ENCODE measurements around the gene GPS2.
"Not testable (repeated sequence)": the region's sequence is repeated elsewhere in the genome, so short reads cannot be mapped to it uniquely, and the experiment has no call there.

Gene GPS2

DNA sequence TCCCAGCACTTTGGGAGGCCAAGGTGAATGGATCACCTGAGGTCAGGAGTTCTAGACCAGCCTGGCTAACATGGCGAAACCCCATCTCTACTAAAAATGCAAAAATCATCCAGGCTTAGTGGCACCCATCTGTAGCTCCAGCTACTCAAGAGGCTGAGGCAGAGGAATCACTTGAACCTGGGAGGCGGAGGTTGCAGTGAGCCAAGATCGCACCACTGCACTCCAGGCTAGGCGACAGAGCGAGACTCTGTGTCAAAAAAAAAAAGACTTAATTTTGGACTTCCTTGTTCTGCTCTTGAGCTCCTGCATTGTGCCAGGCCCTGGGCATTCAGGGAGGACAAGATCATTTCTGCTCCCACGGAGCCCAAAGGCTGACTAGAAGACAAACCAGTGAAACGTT is 22.4 kb upstream of the GPS2 start:
- not testable (repeated sequence) for DNase-seq (ENCODE audit: low read depth in 2 of 2)

DNA sequence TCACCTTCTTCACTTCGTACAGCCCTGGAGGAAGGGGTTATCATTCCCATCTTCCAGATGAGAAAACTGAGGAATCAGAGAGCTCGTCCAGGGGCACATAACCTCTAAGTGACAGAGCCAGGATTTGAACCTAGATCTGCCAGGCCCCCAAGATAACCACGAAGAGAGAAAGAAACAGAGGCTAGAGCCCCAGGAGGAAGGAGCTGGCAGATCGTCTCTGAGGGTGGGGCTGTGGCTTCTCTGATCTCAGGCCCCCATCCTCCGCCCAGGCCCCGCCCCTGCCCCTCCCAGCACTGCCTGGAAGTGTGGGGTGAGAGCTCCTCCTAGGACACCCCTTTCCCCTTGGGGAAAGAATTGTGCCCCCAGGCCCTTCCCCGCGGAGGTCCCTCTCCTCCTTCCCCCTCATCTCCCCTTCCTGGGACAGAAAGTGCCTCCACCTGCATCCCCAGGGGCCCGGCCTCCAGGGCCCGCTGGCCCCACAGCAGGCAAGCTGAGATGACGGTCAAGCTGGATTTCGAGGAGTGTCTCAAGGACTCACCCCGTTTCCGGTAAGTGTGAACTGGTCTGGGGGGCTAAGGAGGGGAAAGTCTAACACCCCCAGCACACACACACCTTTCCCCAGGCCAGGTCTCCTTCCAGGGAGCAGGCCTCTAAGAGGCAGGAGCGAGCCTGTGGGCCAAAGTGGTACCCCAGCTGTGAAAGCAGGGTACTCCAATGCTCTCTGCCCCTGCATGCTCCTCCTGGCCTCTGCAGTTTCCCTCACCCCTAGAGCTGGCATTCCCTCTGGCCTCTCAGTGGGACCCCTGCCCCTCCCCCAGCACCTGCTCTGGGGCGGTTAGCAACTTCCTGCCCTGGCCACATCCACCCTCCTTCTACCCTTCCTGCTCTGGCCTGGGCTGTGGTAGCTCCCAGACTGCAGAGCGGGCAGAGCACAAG is 21.3 kb upstream of the GPS2 start, which contains the start of gene ACAP1:
ACAP1 (plus strand) TSS at position 290 of the 936 bp plus-strand sequence; CDS start at position 496, 206 bp downstream.
- DNase-seq (ENCODE audit: low read depth in 2 of 2): peak; percentile 61 to 77

DNA sequence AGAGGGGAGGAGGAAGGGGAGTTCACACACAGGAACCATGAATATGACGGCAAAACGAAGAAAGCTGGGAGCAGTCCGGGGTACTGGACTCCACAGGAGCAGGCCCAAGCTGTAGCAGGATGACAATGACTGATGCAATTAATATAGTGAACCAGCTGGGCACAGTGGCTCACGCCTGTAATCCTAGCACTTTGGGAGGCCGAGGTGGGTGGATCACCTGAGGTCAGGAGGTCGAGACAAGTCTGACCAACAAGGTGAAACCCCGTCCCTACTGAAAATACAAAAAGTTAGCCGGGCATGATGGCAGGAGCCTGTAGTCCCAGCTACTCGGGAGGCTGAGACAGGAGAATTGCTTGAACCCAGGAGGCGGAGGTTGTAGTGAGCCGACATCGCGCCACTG is 20.6 kb upstream of the GPS2 start:
- not testable (repeated sequence) for DNase-seq (ENCODE audit: low read depth in 2 of 2)

DNA sequence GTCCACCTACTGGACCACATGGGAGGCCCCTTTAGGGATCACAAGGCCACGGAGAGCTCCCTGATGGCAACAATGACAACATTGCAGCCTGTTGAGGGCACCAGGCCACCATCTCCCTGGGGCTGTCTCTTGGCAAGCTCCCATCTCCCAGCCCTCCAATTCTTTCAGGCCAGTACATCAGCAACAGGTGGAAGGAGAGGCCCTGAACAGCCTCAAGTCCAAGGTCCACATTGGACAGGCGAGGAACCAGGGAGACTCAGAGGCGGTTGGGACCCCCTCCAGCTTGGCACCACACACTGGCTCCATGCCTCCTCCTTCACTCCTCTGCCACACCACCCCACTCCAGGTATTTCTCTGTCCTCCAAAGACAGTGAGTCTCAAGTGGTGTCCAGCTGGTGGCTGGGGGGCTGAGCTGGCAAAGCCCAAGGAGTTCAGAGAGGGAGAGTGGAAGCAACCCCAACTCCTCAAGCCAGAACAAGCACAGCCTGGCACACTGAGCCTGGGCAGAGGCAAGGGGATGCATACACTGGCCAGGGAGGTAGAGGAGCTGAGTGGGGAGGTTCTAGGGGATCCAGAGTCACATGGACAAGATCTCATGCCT is 19.9 kb upstream of the GPS2 start:
- no peak for DNase-seq (ENCODE audit: low read depth in 2 of 2)

DNA sequence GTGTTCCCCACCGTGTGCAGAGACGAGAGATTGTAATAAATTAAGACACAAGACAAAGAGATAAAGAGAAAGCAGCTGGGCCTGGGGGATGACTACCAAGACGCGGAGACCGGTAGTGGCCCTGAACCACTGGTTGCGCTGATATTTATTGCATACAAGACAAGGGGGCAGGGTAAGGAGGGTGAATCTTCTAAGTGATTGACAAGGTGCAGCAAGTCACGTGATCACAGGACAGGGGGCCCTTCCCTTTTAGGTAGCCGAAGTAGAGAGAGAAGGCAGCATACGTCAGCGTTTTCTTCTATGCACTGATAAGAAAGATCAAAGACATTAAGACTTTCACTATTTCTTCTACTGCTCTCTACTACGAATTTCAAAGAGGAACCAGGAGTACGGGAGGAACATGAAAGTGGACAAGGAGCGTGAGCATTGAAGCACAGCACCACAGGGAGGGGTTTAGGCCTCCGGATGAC is 17.5 kb upstream of the GPS2 start:
- not testable (repeated sequence) for DNase-seq (ENCODE audit: low read depth in 2 of 2)

DNA sequence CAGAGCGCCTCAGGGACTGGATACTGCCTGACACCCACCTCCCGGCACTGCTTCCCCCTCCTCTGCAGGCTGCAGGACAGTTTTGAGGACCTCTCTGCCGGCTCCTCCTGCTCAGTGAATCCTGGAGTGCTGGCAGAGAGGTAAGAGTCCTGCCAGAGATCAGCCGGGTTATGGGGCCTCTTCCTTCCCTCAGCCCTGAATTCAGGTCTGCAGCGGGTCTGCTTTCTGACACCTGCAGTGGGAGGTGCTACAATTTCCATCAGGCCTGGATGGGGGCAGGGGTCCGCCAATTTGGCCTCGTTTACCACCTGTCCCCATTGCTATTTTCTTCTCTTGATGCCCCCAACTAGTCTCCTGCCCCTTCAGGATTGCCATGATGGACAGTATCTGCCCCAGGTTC is 17.0 kb upstream of the GPS2 start:
- no peak for DNase-seq (ENCODE audit: low read depth in 2 of 2)

DNA sequence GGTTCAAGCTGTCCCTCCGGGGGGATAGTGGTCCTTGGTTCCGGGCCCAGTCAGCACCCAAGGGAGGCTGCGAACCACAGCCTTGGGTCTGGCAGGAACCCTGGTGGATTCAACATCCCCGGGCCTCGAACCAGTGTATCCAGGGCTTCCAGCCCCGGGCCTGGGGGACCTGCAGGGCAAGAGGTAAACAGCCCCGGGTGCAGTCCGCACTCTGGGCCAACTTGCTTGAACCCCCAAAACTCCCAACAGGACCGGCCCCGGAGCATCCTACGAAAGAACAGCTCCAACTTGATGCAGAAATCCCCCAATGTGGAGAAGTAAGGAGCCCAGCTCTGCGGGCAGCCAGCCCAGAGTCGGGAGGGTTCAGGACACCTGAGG is 15.5 kb upstream of the GPS2 start:
- DNase-seq (ENCODE audit: low read depth in 2 of 2): no peak

DNA sequence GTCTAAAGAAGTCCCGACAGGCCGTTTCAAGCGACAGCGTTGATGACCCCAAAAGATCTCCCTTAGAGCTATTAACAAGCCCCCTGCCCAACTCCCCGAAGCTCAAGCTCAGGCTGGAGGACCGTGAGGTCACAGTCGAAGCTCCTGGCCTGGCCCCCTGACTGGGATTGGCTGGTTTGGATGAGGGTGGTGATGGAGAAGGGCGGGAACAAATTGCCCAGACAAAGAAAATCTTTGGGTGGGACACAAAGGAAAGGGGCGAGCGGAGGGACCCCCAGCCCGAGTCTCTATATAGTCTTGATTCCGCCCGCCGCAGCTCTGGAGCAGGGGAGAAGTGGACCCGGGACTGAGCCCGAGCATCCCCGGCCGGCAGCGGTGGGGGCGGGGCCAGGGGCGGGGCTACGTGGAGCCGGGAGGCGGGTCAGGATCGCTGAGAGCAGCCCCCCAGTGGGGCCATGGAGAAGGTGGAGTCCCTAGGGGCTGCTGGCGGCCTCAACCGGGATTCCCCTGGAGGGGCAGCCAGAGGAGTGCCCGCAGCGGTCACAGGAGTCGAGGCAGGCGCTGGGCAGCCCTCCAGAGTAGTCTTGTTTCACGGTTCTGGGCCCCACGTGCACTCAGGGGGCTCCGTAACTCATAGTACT is 15.0 kb upstream of the GPS2 start:
- peak; percentile 56 to 64 for DNase-seq (ENCODE audit: low read depth in 2 of 2)

DNA sequence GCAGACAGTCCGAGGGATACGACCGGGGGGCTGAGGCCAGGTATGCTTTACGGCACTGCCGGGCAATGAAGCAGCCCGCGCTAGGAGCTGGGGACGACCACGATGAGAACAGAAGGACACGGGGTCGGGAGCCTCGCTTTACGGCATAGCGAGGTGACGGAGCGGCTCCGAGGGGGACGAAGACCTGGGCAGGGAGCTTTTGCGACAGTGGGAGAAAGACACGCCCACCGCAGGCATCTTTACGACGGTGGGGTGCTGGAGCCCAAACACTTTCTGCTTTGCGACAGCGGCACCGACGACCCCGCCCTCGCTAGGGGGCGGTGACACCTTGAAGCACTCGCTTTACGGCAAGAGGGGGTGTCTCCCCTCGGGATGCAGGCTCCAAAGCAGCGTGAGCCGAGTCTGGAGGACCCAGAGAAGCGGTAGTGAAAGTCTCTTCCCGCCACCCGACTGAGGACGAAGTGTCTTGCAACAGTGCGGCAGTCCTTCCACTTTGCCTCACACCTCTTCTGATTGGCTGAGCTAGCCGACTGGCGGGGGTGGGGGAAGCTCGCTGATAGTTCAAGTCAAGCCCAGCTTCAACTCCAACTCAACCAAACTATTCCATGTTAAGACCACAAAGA is 14.3 kb upstream of the GPS2 start:
- peak; percentile 94 for DNase-seq (ENCODE audit: low read depth in 2 of 2)

DNA sequence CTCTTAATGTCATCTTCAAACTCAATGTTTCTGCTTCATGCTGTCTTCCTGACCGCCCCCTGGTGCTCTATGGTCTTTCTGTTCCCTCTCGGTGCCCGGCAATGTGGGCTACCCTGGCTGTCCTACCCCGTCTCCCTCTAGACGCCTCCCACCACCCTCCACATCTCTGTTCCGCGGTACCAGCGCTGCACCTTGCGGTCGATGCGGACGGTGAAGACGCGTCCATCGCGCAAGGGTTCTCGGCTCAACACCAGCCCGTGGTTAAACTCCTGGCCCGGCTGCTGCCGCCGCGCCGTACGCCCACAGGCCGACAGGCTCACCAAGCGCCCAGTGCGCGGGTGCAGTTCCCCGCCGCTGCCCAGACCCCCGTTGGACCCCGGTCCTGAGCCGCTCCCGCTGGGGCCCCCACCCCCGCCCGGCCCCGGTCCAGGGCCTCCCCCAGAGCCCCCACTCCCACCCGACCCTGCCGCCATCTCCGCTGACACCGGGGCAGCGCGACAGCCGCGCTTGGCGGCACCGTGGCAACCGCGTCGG is 13.7 kb upstream of the GPS2 start, which contains the start of gene NEURL4:
NEURL4 (minus strand) TSS at position 496 of the 534 bp plus-strand sequence; CDS start at position 473, 23 bp downstream.
- no peak for DNase-seq (ENCODE audit: low read depth in 2 of 2)

DNA sequence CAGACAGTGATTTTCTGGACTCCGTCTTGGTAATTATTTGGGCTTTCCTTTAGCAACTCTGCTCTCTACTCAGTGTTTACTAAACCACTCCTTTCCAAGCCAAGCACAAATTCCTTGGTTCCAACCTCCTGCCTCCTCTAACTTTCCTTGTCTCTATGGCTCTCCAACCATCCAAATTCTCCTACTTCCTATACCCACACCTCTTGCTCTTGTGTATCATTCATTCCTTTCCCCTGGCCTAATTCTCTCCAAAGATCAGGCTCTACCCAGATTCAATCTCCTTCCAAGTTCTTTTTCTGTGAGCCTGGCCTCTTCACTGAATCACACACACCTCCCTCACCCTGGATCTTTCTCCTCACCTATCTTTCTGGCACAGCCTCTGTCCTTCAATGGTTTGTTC is 12.8 kb upstream of the GPS2 start:
- DNase-seq (ENCODE audit: low read depth in 2 of 2): no peak

DNA sequence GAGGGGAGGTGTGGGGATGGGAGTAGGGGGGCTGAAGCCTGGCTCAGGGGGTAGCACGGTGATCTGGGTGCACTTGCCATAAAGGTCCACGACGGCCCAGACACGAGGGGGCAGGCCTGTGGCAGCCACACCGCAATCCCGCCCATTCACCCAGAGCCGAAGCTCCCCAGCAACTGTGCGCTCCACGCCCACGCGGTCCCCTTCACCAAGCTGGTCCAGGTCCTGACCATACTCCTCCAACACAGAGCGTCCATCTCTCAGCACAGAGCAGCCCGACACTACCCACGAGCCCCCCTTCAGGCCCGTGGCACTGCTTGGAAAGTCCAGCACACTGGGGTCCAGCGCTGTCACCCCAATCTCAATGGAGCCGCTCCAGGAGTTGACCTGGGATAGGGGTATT is 12.3 kb upstream of the GPS2 start:
- DNase-seq (ENCODE audit: low read depth in 2 of 2): no peak

DNA sequence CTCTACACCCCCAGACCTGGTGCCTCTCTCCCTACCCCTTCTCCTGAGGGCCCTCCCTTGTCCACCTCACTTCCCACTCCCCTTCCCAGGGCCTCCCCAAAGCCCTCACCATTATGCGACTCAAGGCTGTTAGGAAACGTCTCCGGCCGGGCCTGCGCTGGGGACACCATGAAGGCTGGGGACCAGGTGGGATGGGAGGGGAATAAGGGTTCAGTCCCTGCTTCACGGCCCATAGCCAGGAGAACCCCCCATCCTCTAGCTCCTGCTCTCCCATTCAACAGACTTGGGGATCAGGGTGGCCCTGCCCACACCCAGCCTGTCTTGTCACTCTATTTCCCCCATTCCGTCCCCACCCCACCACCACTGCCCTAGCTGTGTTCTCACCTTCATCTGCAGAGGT is 11.9 kb upstream of the GPS2 start:
- DNase-seq (ENCODE audit: low read depth in 2 of 2): no peak

DNA sequence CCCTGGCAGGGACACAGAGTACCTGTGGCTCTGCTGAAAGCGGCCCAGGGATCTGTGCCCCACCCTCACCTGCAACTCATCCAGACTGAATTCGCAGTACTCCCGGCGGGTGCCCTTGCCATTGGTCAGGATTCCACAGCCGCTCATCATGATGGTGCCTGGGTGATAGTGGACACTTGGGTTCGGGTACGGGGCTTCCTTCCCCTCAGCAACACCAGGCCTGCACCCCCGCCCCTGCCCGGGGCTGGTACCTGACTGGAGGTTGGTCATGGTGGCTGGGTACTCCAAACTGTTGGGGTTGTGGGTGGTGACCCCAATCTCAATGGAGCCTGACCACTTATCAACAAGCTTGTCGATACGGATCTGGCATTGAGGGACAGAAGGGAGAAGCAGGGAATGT is 11.0 kb upstream of the GPS2 start:
- no peak for DNase-seq (ENCODE audit: low read depth in 2 of 2)

DNA sequence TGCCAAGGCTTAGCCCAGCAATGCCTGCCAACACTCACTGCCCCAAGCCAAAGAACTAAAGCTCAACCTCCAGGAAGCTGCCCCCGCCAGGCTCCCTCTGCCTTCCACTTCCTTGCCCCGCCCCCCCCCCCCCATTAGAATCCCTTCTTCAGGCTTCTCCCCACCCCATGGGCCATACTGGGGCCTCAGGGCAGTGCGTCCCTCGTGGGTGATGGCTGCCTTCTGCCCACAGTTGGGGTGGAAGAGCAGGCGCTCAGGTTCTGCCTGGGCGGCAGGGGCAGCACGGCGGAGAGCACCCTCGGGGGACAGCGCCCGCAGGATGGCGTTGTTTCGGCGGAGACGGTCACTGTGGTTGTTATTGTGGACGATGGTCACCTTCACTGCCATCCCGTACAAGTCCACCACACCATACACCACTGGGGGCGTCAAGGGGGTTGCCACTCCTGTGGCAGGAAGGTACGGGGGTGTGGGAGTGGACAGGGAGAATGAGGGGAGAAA is 9.9 kb upstream of the GPS2 start:
- no peak for DNase-seq (ENCODE audit: low read depth in 2 of 2)

DNA sequence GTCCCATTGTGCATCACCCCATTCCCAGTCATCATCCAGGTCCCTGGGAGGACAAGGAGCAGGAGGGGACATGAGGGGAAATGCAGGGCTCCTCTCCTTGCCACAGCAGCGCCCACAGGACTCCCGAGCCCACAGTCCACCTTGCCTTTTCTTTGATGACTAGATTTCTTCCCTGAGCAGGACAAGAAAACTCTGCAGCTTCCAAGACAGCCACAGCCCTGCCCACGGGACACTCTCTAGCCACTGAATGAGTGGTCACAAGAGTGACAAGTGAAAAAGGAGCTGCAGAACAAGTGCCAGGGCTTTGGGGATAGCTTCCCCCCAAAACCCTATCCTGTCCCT is 9.2 kb upstream of the GPS2 start:
- DNase-seq (ENCODE audit: low read depth in 2 of 2): no peak

DNA sequence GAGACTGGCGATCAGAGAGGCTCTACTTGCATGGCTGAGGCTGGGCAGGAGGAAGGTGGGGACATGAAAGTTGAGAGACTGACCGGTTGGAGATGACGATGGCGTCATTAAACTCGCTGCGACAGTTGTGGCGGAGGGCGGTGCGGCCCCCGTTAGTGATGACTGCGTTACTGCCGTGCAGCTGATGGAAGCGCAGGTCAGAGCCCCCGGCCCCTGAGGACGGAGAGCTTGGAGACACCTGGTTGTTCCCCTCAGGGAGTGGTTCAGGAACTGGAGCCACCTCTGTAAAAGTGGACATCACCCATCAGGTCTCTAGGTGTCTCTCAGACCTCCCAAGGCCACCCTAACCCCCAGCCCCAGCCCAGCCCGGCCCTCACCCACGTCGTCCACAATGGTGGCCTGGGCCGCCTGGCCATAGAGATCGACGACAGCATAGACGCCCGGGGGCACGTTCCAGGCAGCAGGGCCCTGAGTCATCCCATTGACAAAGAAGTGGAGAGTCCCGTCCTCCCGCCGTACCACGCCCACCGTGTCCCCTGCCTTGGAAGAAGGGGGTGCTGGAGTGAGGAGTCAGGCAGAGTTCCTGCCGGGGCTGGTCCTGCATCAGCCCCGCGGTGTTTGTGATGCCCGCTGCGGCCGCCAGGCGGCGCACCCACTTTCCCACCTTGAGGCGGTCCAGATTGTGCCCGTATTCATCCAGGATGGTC is 8.7 kb upstream of the GPS2 start:
- peak; percentile 15 to 36 for DNase-seq (ENCODE audit: low read depth in 2 of 2)

DNA sequence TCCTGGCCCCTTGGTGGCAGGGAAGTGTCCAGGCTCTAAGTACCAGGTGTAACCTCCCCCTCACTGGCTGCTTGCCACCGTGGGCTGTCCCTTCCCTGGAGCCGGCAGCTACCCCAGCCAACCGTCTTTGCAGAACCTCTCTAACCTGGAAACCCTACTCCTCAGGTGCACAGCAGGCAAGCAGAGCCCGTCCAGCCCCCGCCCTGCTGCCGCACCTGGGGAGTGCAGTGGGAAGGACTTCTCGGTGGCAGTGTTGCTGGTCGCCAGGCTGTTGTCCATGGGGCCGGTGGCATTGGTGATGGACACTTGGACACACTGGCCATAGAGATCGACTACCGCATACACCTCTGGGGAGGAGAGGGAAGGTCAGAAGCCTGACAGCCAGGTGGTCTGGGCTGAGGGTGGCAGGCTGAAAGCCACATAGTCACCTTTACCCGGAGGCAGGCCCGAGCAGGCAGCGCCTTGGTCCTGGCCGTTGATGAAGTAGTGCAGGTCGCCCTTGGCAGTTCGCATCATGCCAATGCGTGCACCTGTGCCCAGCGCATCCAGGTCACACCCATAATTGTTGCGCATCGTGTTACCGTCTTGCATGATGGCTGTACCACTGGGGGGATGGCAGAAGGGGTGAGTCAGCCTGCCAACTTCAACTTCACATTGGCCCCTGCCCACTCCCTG is 7.5 kb upstream of the GPS2 start:
- no peak for DNase-seq (ENCODE audit: low read depth in 2 of 2)

DNA sequence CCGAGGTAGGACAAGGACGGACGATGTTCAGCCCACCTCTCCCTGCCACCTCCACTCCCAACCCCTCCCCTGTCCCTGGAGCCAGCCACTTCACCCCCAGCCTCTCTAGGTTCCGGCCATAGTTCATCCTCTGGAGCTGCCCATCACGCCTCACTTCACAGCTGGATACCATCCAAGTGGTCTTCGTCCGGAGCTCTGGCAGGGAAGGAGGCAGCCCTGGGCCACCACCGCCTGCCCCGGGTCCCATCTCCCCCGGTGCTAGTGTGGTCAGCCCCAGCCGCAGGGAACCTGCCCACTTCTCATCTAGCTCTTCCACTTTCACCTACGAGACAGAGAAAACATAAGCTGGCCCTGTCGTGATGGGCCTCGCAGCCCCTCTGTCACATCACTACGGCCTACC is 6.3 kb upstream of the GPS2 start:
- DNase-seq (ENCODE audit: low read depth in 2 of 2): no peak

DNA sequence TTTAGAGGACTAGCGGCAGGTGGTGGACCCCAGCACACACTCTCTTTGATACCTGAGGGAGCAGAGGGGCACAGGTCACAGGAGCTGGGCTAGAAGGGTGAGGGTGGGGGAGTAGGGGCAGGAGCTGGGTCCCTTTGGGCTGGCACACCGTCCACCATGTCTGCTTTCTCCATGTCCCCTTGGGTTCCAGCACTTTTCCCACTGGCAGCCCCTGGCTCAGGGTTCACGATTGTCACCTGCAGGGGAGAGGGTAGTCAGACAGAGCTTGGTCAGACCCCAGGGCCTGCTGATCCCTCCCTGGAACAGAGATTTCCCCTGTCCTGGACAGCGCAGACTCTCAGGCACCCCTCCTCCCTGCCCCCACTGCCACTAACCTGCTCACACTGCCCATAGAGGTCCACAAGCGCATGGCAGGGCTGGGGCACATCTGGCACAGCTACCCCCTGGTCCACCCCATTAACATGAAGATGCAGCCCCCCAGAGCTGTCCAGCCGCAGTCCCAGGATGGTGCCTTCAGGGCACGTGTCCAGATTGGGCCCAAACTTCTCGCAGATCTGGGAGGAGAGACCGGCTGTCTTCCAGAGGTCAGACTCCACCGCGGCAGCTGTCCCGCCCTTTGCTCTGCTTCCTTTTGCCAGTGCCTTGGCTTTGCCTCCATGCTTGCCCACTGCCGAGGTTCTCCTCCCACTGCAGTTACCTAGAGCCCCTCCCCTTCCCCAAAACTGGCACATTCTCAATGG is 3.1 kb upstream of the GPS2 start:
- no peak for DNase-seq (ENCODE audit: low read depth in 2 of 2)
